ENCODE results near the gene CSMD2.

Gene CSMD2

GRCh38 chr1:33903210-33903589 lies 261.8 kb downstream of the CSMD2 start:
- DNase-seq (ENCODE audit: low read depth in 2 of 2) = no peak

DNA sequence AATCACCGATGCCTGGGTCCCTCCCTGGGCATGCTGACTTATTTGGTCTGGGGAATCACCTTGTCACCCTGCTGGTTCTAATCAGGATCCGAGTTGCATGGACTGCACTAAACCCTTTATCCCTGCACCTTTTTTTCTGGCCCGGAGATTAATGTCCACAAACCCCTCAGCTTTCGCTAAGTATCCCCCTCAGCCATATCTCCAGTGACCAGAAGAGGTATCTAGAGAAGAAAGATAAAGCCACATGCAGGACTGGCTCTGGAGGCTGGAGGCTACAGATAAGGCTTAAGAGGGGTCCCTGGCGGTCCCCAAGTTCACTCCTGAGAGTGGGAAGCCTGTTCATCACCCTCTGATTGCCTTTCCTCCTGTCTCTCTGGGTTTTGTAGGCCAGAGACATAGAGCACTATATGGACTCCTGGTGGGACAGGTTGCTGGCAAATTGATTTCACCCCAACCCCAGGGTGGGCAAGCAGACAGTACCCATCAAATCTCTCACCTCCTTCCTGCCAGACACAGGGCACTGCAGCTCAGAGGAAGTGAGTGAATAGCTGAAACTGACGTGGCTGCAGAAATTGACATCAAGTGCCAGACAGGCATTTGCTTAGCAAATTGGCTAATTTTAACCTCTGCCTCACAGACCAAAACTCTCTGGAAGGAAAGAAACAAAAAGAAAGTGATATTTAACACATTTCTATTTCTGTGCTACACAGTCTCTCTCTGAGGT lies 262.4 kb downstream of the CSMD2 start:
- DNase-seq (ENCODE audit: low read depth in 2 of 2) = no peak

GRCh38 chr1:33899746-33900145 lies 265.3 kb downstream of the CSMD2 start:
- DNase-seq (ENCODE audit: low read depth in 2 of 2) = no peak

GRCh38 chr1:33898881-33899280 lies 266.1 kb downstream of the CSMD2 start:
- no peak for DNase-seq (ENCODE audit: low read depth in 2 of 2)

DNA sequence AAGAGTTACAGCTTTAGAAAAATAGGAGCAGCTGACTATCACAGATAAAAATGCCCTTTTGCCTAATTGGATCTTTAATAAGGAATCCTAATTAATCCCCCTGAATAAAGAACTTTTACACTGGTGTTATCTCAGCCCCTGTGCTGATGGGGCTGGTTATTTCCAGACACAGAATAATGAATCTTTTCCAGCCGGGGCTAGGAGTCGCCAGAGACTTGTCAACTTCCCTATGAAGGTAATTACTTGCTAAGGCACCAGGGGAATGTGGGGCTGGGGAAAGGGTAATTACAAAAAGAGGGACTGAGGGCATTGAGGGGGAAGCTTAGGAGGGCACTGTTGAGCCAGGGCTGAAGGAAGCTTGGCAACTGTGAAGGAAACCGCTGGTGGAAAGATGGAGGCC lies 266.6 kb downstream of the CSMD2 start:
- no peak for DNase-seq (ENCODE audit: low read depth in 2 of 2)

GRCh38 chr1:33897092-33897725 lies 267.8 kb downstream of the CSMD2 start:
- DNase-seq (ENCODE audit: low read depth in 2 of 2) = no peak

DNA sequence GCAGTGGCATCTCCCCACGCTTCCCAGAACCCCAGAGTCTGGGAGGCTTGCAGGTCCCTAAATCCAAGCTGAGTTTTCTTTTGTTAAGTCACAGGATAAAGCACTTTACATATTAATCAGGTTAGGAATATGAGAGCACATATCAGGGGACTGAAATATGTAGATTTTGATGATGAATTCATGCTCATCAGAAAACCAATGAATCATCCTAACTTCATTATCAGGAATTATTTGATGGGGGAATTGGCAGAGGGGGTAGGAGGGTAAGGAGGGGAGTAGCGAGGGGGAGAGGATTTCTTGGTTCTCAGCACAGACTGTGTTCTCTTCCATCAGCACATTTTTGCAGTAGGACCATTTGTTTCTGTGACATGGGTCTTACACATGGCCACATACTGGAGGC lies 269.1 kb downstream of the CSMD2 start:
- DNase-seq (ENCODE audit: low read depth in 2 of 2) = no peak

DNA sequence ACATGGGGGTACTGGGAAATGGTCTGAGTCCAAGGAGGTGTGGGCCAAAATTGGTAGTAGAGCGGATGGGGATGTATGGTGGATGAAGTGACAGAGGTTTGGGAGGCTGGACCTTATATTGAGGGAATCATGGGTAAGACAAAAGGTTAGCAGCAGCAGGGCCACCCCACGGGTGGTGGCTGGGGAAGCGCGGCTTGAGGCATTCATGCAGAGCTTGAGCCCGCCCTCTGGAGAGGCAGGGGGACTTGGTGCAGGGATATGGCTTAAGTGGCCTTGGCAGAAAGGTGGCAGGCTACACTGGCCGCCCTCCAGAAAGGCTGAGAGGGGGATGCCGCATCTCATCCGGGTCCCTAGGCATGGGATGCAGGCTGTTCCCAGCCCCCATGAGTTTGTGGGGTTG lies 269.6 kb downstream of the CSMD2 start:
- no peak for DNase-seq (ENCODE audit: low read depth in 2 of 2)

- DNase-seq (ENCODE audit: low read depth in 2 of 2) = no peak
Measured at GRCh38 chr1:33893147-33893830, 271.7 kb downstream of the CSMD2 start.

DNA sequence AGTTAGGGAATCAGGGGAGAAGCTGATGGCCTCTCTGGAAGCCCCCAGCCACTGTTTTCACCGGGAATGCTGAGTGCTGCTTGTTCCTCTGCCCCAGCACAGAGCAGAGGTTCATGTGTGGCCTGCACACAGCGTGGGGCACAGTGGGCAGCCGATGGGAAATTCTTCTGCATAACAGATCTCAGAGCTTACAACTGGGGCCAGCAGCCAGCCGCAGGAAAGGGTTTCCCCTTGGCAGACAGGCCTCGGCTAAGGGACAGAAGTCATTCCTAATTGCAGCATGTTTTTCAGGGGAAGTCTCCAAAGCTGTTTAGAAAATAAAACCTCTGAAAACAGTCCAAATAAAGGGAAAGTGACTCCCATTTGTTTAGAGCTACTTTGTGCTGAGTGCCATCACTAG lies 278.5 kb downstream of the CSMD2 start:
- DNase-seq (ENCODE audit: low read depth in 2 of 2) = no peak

GRCh38 chr1:33880305-33880704 lies 284.7 kb downstream of the CSMD2 start:
- DNase-seq (ENCODE audit: low read depth in 2 of 2) = no peak

- DNase-seq (ENCODE audit: low read depth in 2 of 2) = no peak
Measured at GRCh38 chr1:33878392-33878791, 286.6 kb downstream of the CSMD2 start.

GRCh38 chr1:33876970-33877650 lies 287.9 kb downstream of the CSMD2 start:
- no peak for DNase-seq (ENCODE audit: low read depth in 2 of 2)

DNA sequence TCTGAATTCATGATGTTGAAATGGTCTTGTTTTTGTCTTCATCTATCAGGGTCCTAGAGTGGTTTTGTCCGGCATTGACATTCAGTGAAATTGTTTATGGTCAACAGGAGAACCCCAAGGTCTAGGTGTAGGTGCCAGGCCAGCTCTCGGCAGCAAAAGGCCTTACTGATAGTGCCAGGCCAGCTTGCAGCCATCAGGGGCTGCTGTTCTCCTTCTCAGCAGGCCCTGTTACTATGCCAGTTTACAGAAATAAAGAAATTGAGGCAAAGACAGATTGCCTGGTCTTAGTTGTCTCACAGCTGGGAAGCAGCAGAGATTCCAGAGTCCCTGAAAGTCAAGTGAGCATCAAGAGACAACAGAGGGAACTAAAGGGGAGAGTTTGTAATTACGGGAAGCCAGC lies 289.2 kb downstream of the CSMD2 start:
- DNase-seq (ENCODE audit: low read depth in 2 of 2) = no peak

DNA sequence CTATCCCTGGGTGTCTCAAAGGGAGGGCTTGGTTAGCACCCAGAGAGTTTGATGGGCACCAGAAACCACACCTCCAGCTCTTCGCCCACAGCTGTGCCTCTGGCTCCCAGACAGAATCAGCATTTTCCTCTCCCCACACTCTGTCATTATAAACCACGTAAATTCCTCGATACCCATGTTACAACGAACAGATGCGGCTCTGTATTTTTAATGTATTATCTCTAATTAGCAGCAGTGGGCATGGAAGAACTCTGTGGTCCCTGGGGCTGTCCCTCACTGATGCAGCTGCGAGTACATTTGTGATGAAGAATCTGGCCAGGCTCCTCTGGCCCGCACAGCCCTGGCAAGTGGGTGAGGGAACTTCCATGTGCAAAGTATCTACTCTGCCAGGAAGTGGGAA lies 290.4 kb downstream of the CSMD2 start:
- DNase-seq (ENCODE audit: low read depth in 2 of 2) = no peak

GRCh38 chr1:33872683-33873082 lies 292.3 kb downstream of the CSMD2 start:
- no peak for DNase-seq (ENCODE audit: low read depth in 2 of 2)

GRCh38 chr1:33872275-33872674 lies 292.8 kb downstream of the CSMD2 start:
- no peak for DNase-seq (ENCODE audit: low read depth in 2 of 2)

GRCh38 chr1:33867684-33868083 lies 297.3 kb downstream of the CSMD2 start:
- DNase-seq (ENCODE audit: low read depth in 2 of 2) = no peak

DNA sequence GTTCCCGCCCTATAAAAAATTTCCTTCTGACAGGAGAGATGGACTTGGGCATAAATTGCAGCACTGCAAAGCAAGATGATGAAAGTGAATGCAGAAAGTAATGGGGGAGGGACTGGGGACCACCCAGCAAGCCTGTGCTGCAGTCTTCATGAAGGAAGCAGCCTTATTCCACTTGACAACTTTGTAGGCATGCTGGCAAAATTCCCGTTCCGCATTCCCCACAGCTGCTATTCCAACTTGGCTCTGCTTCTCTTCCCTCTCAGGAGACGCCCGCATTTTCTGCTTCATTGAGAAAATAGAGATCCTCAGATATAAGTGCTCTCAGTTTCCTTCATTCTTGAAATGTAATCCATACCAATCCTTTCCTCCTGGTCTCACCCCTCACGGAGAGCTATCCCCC lies 298.7 kb downstream of the CSMD2 start:
- DNase-seq (ENCODE audit: low read depth in 2 of 2) = no peak

DNA sequence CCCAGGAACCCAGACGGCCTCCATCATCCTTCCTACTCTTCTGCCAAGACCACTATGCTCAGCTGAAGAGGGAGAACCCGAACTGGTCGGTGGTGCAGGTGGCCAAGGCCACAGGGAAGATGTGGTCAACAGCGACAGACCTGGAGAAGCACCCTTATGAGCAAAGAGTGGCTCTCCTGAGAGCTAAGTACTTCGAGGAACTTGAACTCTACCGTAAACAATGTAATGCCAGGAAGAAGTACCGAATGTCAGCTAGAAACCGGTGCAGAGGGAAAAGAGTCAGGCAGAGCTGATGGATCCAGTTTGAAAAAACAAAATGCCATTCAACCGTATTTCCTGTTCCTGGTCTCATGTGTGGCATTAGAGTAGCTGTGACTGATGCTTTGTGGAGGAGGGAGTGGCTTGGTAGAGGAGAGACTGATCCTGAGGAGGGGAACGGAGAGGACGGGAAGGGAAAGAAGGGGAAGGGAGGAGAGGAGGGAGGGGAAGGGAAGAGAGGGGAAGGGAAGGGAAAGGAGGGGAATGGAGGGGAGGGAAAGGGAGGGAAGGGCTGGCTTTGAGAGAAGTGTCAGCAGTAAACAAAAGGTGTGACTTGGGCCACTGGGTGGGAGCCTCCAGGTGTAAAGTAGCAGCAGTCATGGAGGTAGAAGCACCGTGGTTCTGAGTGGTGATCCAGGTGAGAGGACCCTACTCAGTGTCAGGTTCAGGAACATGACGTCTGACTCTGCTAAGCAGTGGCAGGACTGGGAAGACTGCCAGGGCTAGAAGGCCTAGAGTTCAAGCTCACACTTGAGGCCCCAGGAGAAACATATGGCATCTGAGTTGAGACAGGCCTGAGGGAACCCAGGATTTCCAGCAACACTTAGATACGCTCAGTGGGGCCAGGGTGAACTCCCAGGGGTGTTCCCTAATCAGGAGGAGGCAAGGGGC lies 300.3 kb downstream of the CSMD2 start:
- no peak for DNase-seq (ENCODE audit: low read depth in 2 of 2)

DNA sequence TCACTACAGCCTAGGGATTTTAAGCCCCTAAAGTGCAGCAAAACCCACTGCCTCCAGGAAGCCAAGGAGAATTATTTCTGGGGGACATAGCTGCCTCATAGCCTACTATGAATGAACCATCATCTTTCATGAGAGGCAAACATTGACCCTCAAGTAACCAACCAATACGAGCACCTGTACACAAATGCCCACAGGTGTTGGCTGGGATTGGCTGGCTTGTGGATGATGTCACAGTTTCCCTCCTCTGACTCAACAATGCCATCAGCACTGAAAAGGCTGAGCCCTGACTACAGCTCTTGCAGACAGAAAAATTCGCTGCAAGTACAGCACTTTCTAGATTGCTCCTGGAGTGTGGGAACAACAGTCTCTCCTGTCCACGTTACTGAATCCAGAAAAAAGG lies 301.3 kb downstream of the CSMD2 start, which contains the start of gene HMGB4:
Gene HMGB4 (plus strand): TSS at position 301 of the 400 bp plus-strand sequence. CDS start 113 bp downstream, outside the sequence.
- no peak for DNase-seq (ENCODE audit: low read depth in 2 of 2)

Data from stimulated activated CD8-positive, alpha-beta memory T cell treated with anti-CD3 and anti-CD28 coated beads, Interleukin-2, amount 100 ng/mL, for 1 hour (primary cell).